Thoracic aorta (tissue), 2 donors: ENCODE data around the gene NHP2. TPM values are rescaled to one million over a fixed set of nuclear protein-coding genes. Genes with fewer than 3 reads are reported as not detected.

Source experiments
- ATAC-seq: fragments of 150-250 bp; one replicate; pipeline ENCODE4 v1.8.0; 2017; ENCODE audit warnings: low read depth; ENCODE audit not compliant: insufficient number of reproducible peaks, low FRiP score
- DNase-seq: peaks from one replicate; pipeline ENCODE4 v3.0.0-alpha.2; 2020; ENCODE audit warnings: low spot score
- H3K27ac ChIP-seq, 2 donors: fragments of 200-600 bp; sonication (generic); 1 replicate in 1 of 2; 2 replicates in 1 of 2; pipeline ENCODE4 v1.5.1; 2016; ENCODE audit warnings: mild to moderate bottlenecking in 2 of 2, moderate library complexity in 2 of 2
- H3K27me3 ChIP-seq: fragments of 200-600 bp; sonication (generic); replicated peaks from 2 replicates; pipeline ENCODE4 v1.6.0; 2016; ENCODE audit warnings: mild to moderate bottlenecking; ENCODE audit not compliant: insufficient read depth
- H3K36me3 ChIP-seq: fragments of 200-600 bp; sonication (generic); one replicate; pipeline ENCODE4 v1.5.1; 2016
- H3K4me1 ChIP-seq, 2 donors: fragments of 200-600 bp; sonication (generic); 1 replicate in 1 of 2; 2 replicates in 1 of 2; pipeline versions ENCODE4 v1.5.1 to v1.6.0; 2016; ENCODE audit warnings: low read depth in 2 of 2, mild to moderate bottlenecking in 1 of 2; ENCODE audit not compliant: control insufficient read depth in 1 of 2
- H3K4me3 ChIP-seq: fragments of 200-600 bp; sonication (generic); 2 replicates; pipeline ENCODE4 v1.5.1; 2016; ENCODE audit warnings: mild to moderate bottlenecking
- H3K9me3 ChIP-seq: fragments of 200-600 bp; sonication (generic); 2 replicates; pipeline ENCODE4 v1.5.1; 2016
- CTCF ChIP-seq: fragments of 200-600 bp; sonication (generic); IDR thresholded peaks from one replicate; pipeline ENCODE4 v1.5.1; 2019; ENCODE audit warnings: antibody characterized with exemption
- total RNA-seq, 2 donors: library from RNA; depleted of rRNA; stranded (reverse); fragments of >200 nt; gene quantifications; one replicate each; pipeline versions ENCODE4 v1.1.0 to v1.2.3, GENCODE V29; 2016

The NHP2 gene
- total RNA-seq, 2 donors from 2014 or later: 99.4 to 107 TPM

- no peak for DNase-seq
- H3K27me3 ChIP-seq: no peaks in the 10 kb centered on the region
- no peak overlapping the region for H3K4me3 ChIP-seq
- peaks cover 52% of the 10 kb centered on the region for H3K36me3 ChIP-seq
- no peak for ATAC-seq
- H3K9me3 ChIP-seq: no peaks in the 10 kb centered on the region
- H3K27ac ChIP-seq: no peak overlapping the region
- H3K4me1 ChIP-seq: no peaks in the 10 kb centered on the region
- no peak for TF ChIP-seq CTCF
Observed at GRCh38 chr5:178143246-178143645, 10.4 kb downstream of the NHP2 start.

GRCh38 chr5:178142642-178143041, 11.0 kb downstream of the NHP2 start:
- Histone ChIP-seq H3K27ac (no peak overlapping the region), H3K4me1 (no peaks in the 10 kb centered on the region), H3K36me3 (peaks cover 46% of the 10 kb centered on the region), H3K27me3 (no peaks in the 10 kb centered on the region), H3K9me3 (no peaks in the 10 kb centered on the region), H3K4me3 (no peak overlapping the region)
- no peak for TF ChIP-seq CTCF
- ATAC-seq: no peak
- DNase-seq: no peak

- no peak overlapping the region for H3K27ac ChIP-seq
- no peaks in the 10 kb centered on the region for H3K9me3 ChIP-seq
- H3K36me3 ChIP-seq: peaks cover 37% of the 10 kb centered on the region
- no peak overlapping the region for H3K4me3 ChIP-seq
- DNase-seq (no peak), ATAC-seq (no peak)
- no peak for TF ChIP-seq CTCF
- H3K27me3 ChIP-seq: no peaks in the 10 kb centered on the region
- no peaks in the 10 kb centered on the region for H3K4me1 ChIP-seq
Observed at GRCh38 chr5:178141550-178141949, 12.1 kb downstream of the NHP2 start.

GRCh38 chr5:178137991-178138390, 15.7 kb downstream of the NHP2 start:
- H3K27ac ChIP-seq: no peak overlapping the region
- TF ChIP-seq CTCF: no peak
- no peak overlapping the region for H3K4me3 ChIP-seq
- no peak for ATAC-seq
- H3K36me3 ChIP-seq: peaks cover 26% of the 10 kb centered on the region
- no peaks in the 10 kb centered on the region for H3K27me3 ChIP-seq
- no peaks in the 10 kb centered on the region for H3K4me1 ChIP-seq
- H3K9me3 ChIP-seq: no peaks in the 10 kb centered on the region
- DNase-seq: no peak

- Histone ChIP-seq H3K36me3 (peaks cover 16% of the 10 kb centered on the region), H3K27ac (no peak overlapping the region), H3K4me3 (no peak overlapping the region), H3K4me1 (peaks cover 4 to 5% of the 10 kb centered on the region in 2 donors), H3K27me3 (no peaks in the 10 kb centered on the region), H3K9me3 (no peaks in the 10 kb centered on the region)
- ATAC-seq: no peak
- TF ChIP-seq CTCF: no peak
- no peak for DNase-seq
Observed at GRCh38 chr5:178136990-178137389, 16.7 kb downstream of the NHP2 start.
